AG09319 (cell line): ENCODE results near the gene SEL1L3.

ENCODE experiments used
- DNase-seq: peaks from one replicate; pipeline ENCODE4 v3.0.0-alpha.2; 2010; ENCODE audit warnings: low read depth; ENCODE audit errors: extremely low read depth
- CTCF ChIP-seq: IDR thresholded peaks from 2 replicates; pipeline ENCODE4 v1.5.1; 2011; ENCODE audit warnings: low read depth, mild to moderate bottlenecking, inconsistent platforms, low read length, moderate library complexity

Gene SEL1L3

GRCh38 chr4:25826074-25826752, 36.6 kb downstream of the SEL1L3 start:
- no peak for DNase-seq
- TF ChIP-seq CTCF, result no peak

GRCh38 chr4:25823632-25824031, 39.2 kb downstream of the SEL1L3 start:
- no peak for TF ChIP-seq CTCF
- no peak for DNase-seq

DNA sequence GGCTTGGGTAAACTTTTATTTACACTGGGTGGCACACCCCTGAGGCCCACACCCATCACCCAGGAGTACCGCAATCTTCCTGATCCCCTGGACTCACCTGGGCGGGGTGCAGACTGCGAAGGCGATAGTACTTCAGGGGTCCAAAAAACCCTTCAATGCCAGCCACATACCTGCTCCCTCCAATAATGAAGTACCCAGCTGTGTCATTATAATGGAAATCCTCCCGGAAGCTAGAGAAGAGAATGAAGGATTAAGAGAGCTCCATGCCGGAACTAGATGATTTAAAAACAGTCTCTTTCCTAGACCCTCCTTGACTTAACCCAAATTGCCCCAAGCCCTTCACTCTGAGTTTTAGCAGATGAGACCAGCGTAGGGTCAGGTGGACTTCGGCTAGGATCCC, 40.9 kb downstream of the SEL1L3 start:
- TF ChIP-seq CTCF, result no peak
- DNase-seq, result no peak

DNA sequence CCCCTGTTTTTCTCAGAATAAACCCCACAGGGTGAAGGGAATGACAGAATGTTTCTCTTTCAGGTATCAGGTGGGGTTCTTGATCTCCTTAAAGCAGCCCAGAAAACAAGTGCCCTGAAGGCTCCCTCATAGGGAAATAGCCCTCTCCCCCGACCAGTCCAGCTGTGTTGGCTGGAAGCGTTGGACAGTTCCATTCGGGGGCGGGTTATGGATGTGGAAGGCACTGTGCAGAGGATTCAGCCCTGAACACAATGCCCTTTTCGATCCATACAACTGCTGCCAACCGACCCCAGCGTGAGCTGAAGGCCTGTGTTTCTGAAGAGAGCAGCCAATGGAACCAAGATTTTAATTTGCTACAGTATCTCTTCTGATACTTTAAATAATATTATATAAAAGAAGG, 41.5 kb downstream of the SEL1L3 start:
- no peak for DNase-seq
- TF ChIP-seq CTCF, result no peak

GRCh38 chr4:25818876-25819275, 43.9 kb downstream of the SEL1L3 start:
- no peak for TF ChIP-seq CTCF
- DNase-seq, result no peak

DNA sequence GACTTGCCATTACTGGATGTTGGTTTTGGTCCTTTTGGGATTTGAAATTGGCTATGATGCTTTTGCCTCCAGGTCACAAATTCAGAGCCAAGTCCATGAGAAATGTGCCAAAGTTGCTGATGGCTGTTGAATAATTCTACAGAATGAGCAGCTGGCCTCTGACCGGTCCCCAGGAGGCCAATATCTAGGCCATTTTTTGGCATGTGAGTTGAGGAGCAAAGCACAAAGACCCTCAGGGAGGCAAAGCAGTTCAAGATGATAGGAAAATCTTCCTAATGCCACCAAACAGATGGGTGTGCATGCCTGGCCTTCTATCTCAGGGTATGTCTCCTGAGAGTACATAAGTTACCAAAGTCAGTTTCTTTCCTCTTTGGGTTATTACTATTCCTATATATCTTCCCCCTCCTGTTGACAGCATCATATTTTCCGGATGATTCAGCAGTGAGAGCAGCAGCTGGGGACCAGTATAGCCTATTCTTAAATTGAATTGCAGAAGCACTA, 44.4 kb downstream of the SEL1L3 start:
- no peak for TF ChIP-seq CTCF
- no peak for DNase-seq

GRCh38 chr4:25817059-25817681, 45.6 kb downstream of the SEL1L3 start:
- TF ChIP-seq CTCF, result no peak
- DNase-seq, result no peak
